Lower lobe of right lung (tissue), 2 donors: ENCODE measurements around the gene NCOA1. TPM values are rescaled to one million over a fixed set of nuclear protein-coding genes. Genes with fewer than 3 reads are reported as not detected.

Experiments used
- ATAC-seq, 2 donors: fragments of 200-7000 bp; cut with Tn5 transposase; one replicate each; pipeline ENCODE4 v1.9.1; 2020 to 2022; ENCODE audit warnings: mild to moderate bottlenecking in 2 of 2, moderate library complexity in 2 of 2
- DNase-seq: peaks from one replicate; pipeline ENCODE4 v3.0.0-alpha.2; 2020
- H3K27ac ChIP-seq: fragments of 200-600 bp; one replicate; pipeline ENCODE4 v1.8.0; 2022
- H3K27me3 ChIP-seq: fragments of 200-600 bp; one replicate; pipeline ENCODE4 v1.8.0; 2022; ENCODE audit warnings: low read depth
- H3K36me3 ChIP-seq: fragments of 200-600 bp; one replicate; pipeline ENCODE4 v1.8.0; 2022; ENCODE audit warnings: mild to moderate bottlenecking
- H3K4me1 ChIP-seq: fragments of 200-600 bp; one replicate; pipeline ENCODE4 v1.8.0; 2022
- H3K4me3 ChIP-seq: fragments of 200-600 bp; one replicate; pipeline ENCODE4 v1.8.0; 2022; ENCODE audit warnings: mild to moderate bottlenecking
- H3K9me3 ChIP-seq: fragments of 200-600 bp; one replicate; pipeline ENCODE4 v1.8.0; 2022
- intact Hi-C: fragments of 100-400 bp; cut with DNase I; formaldehyde crosslinking; loops from one replicate; pipeline ENCODE4 v1.11.0; 2022
- total RNA-seq: library from RNA; stranded (reverse); fragmentation: NEBNext Ultra II Directional; extraction: Animal tissue kit (Norgen Biotek cat#: 25700); gene quantifications from one replicate; pipeline ENCODE4 v1.2.1, GENCODE V29; 2021
- TF ChIP-seq, protein P1 (sequence below): fragments of 200-600 bp; IDR thresholded peaks from one replicate; pipeline ENCODE4 v1.8.0; 2022; ENCODE audit warnings: antibody characterized with exemption, mild to moderate bottlenecking
- donor health status: DM: no; HTN: yes; CAD: no; lungs with severe emphysema.

NCOA1 gene
- total RNA-seq, 1 donor from 2014 or later = 48.3 TPM

DNA sequence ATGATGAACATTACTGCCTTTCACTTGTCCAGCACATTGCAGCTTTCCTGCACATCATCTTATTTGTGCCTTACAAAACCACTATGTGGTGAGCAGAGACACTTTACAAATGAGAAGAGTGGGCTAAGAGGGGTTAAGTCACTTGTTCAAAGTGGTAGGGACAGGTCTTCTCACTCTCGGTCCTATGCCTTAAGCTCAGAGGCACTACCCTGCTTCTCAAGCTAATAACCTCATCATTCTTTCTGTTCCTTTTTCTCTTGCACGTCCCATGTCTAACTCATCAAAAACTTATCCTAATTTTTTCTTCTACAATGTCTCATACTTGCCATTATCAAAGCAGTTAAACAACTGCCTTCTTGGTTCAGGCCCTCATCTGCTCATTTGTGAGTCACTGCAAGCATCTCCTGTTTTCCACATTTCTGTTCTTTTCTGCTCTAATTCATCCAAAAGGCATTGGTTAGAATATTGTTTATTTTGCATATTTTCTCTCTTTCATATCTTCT lies 21.9 kb upstream of the NCOA1 start:
- Histone ChIP-seq H3K9me3 (no peaks in the 10 kb centered on the region), H3K36me3 (no peaks in the 10 kb centered on the region), H3K27me3 (no peaks in the 10 kb centered on the region), H3K4me3 (no peak overlapping the region), H3K4me1 (no peaks in the 10 kb centered on the region), H3K27ac (no peak overlapping the region)
- ATAC-seq (no peak), DNase-seq (no peak)
- intact Hi-C loops = no loop called here
- TF ChIP-seq, protein P1, sequence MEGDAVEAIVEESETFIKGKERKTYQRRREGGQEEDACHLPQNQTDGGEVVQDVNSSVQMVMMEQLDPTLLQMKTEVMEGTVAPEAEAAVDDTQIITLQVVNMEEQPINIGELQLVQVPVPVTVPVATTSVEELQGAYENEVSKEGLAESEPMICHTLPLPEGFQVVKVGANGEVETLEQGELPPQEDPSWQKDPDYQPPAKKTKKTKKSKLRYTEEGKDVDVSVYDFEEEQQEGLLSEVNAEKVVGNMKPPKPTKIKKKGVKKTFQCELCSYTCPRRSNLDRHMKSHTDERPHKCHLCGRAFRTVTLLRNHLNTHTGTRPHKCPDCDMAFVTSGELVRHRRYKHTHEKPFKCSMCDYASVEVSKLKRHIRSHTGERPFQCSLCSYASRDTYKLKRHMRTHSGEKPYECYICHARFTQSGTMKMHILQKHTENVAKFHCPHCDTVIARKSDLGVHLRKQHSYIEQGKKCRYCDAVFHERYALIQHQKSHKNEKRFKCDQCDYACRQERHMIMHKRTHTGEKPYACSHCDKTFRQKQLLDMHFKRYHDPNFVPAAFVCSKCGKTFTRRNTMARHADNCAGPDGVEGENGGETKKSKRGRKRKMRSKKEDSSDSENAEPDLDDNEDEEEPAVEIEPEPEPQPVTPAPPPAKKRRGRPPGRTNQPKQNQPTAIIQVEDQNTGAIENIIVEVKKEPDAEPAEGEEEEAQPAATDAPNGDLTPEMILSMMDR = no peak

DNA sequence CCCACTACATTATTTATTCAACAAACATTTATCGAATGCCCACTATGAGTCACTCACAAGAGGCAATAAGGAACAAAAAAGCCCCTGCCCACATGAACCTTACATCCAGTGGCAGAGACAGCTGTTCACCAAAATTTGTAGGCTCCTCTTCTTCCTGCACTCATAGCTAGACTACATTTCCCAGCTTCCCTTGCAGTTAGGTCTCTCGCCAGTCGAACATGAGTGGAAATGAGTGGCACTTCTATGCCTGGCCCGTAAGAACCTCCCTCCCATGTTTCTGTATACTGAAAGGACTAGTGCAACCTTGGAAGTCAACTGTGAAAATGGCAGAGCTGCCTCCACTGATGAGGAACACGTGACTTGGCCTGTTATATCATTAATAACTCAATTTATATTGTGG lies 19.4 kb upstream of the NCOA1 start:
- no peaks in the 10 kb centered on the region for H3K4me1 ChIP-seq
- H3K9me3 ChIP-seq = no peaks in the 10 kb centered on the region
- no peak for DNase-seq
- H3K36me3 ChIP-seq = no peaks in the 10 kb centered on the region
- H3K27me3 ChIP-seq = no peaks in the 10 kb centered on the region
- TF ChIP-seq, protein P1 = no peak
- intact Hi-C loops = no loop called here
- ATAC-seq = no peak
- no peak overlapping the region for H3K4me3 ChIP-seq
- no peak overlapping the region for H3K27ac ChIP-seq

DNA sequence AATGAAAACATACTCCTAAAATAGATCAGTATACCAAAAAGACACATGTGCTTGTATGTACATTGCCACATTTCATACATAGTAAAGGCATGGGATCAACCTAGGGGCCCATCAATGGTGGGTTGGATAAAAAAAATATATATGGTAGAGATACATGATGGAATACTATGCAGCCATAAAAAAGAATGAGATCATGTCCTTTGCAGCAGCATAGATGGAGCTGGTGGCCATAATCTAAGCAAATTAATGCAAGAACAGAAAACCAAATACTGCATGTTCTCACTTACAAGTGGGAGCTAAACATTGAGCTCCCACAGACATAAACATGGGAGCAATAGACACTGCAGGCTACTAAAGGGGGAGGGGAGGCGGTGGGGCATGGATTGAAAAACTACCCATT lies 18.6 kb upstream of the NCOA1 start:
- H3K9me3 ChIP-seq = no peaks in the 10 kb centered on the region
- H3K27me3 ChIP-seq = no peaks in the 10 kb centered on the region
- H3K4me3 ChIP-seq = no peak overlapping the region
- ATAC-seq = no peak
- DNase-seq = no peak
- H3K36me3 ChIP-seq = no peaks in the 10 kb centered on the region
- TF ChIP-seq, protein P1 = no peak
- no peaks in the 10 kb centered on the region for H3K4me1 ChIP-seq
- H3K27ac ChIP-seq = no peak overlapping the region
- intact Hi-C loops = no loop called here

DNA sequence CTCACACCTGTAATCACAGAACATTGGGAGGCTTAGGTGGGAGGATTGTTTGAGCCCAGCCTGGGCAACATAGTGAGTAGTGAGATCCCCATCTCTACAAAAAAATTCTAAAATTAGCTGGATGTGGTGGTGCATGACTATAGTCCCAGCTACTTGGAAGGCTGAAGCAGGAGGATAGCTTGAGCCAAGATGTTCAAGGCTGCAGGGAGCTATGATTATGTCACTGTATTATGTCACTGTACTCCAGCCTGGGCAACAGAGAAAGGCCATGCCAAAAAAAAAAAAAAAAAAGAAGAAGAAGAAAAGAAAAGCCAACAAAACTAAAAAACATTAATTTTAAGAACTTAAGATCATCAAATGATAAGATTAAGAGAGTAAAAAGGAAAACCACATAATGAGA lies 17.4 kb upstream of the NCOA1 start:
- Histone ChIP-seq H3K27me3 (no peaks in the 10 kb centered on the region), H3K4me1 (no peaks in the 10 kb centered on the region), H3K4me3 (no peak overlapping the region), H3K36me3 (no peaks in the 10 kb centered on the region), H3K27ac (no peak overlapping the region), H3K9me3 (no peaks in the 10 kb centered on the region)
- intact Hi-C loops = no loop called here
- ATAC-seq (no peak), DNase-seq (no peak)
- TF ChIP-seq, protein P1 = no peak

DNA sequence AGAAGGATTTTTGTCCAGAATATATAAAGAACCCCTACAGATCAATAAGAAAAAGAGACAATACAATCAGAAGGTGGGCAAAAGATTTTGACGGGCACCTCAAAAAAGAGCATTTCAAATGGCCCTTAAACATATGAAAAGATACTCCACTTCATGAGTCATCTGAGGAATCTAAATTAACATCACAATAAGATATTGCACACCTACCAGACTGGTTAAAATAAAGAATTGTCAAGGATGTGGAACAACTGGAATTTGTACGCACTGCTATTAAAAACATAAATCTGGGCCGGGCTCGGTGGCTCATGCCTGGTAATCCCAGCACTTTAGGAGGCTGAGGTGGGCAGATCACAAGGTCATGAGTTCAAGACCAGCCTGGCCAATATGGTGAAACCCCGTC lies 17.0 kb upstream of the NCOA1 start:
- DNase-seq = no peak
- Histone ChIP-seq H3K4me1 (no peaks in the 10 kb centered on the region), H3K36me3 (no peaks in the 10 kb centered on the region), H3K9me3 (no peaks in the 10 kb centered on the region), H3K4me3 (no peak overlapping the region), H3K27ac (no peak overlapping the region), H3K27me3 (no peaks in the 10 kb centered on the region)
- TF ChIP-seq, protein P1 = no peak
- no peak for ATAC-seq
- intact Hi-C loops = no loop called here

DNA sequence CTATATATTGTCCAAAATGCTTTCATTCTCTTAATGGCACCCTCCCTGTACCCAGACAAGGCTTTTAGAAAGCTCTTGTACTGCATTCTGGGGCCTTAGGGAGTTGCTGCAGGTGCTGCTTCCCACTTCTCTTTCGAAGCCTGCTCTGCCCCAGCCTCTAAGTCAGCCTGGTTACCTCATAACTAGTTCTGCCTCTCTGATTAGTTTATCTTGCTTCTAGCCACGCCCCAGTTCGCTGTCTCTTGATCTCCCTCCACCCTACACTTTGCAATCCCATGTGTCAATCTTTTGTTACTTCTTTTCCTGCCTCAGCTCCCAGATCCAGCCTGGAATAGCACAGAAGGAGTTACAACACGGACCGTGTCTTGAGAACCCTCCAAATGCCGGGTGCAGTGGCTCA lies 13.8 kb upstream of the NCOA1 start:
- Histone ChIP-seq H3K27me3 (no peaks in the 10 kb centered on the region), H3K27ac (no peak overlapping the region), H3K4me3 (no peak overlapping the region), H3K9me3 (no peaks in the 10 kb centered on the region), H3K4me1 (peaks cover 8% of the 10 kb centered on the region), H3K36me3 (no peaks in the 10 kb centered on the region)
- no peak for ATAC-seq
- no peak for DNase-seq
- intact Hi-C loops = no loop called here
- TF ChIP-seq, protein P1 = no peak
